ENCODE results near the gene GNA12. TPM values are rescaled to one million over a fixed set of nuclear protein-coding genes. Genes with fewer than 3 reads are reported as not detected.

GNA12 gene
- total and polyA plus RNA-seq, 2 of the 4 experiments (the other 2 are of a cell fraction), result 14.3 to 93.9 TPM

DNA sequence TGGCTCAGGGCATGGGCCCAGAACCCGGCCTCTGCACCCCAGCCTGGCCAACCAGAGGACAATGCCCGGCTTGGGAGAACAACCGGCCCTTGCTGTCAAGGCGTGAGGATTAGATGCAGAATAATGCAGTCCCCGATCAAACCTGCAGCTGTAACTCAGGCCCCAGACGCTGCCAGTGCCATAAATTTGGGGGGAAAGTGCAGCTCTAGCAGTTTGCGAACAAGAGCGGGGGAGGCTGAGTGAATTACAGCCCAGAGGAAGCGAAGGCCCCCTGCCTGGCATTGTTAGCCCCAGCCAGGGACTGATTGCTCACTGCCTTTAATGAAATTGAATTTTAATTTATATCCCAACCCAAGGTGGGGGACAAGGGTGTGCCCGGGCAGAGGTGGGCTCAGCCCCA, 38.0 kb upstream of the GNA12 start:
- WGBS, 2 experiments (ENCODE audit: extremely low coverage in 2 of 2, insufficient read length in 1 of 2), result 71% methylated on average over 4 of the region's 10 CpGs; no CpG with 5 or more reads in 1 of the 2 experiments
- in situ Hi-C loops (cut with MboI; ENCODE audit: low sequenced_read_pairs), result loop anchor here (10.0 kb wide), 2 partner anchors 273 to 1013 kb away; no protein-coding TSS in a partner anchor
- H3K9me3 ChIP-seq (ENCODE audit: control insufficient read depth, insufficient read depth, low read length), result no peaks in the 10 kb centered on the region
- H4K91ac ChIP-seq (ENCODE audit: insufficient read depth, low read depth, low read length), result no peak overlapping the region
- no peak overlapping the region for H2BK15ac ChIP-seq (ENCODE audit: low read depth, low read length)
- no peak overlapping the region for H2BK120ac ChIP-seq (ENCODE audit: low read depth, low read length)
- no peak overlapping the region for H3K9ac ChIP-seq (ENCODE audit: low read depth, low read length)
- no peaks in the 10 kb centered on the region for H3K36me3 ChIP-seq (ENCODE audit: control insufficient read depth, insufficient read depth, low read length)
- BruUV-seq (replicated peaks), result no TSS peak
- no peak for DNase-seq
- no peak overlapping the region for H3K4me2 ChIP-seq (ENCODE audit: low read depth, low read length)
- H3K27ac ChIP-seq (ENCODE audit: insufficient read depth, low read length), result no peak overlapping the region
- ChIA-PET POLR2A (ENCODE audit: unreplicated experiment) (no interaction called here), CTCF (interaction anchor here (0.7 kb wide), 1 partner anchor 73 kb away, joined by 4 read pairs; no protein-coding TSS in a partner anchor)
- no peak overlapping the region for H4K5ac ChIP-seq (ENCODE audit: low read depth, low read length)
- intact Hi-C loops (cut with micrococcal nuclease), result no loop called here
- no peaks in the 10 kb centered on the region for H3K27me3 ChIP-seq (ENCODE audit: control insufficient read depth, insufficient read depth, low read length)
- H3K14ac ChIP-seq (replicated peaks; ENCODE audit: low read depth, low read length), result no peak overlapping the region
- no peaks in the 10 kb centered on the region for H4K20me1 ChIP-seq (ENCODE audit: insufficient read depth, low read length)
- TF ChIP-seq, protein P1, sequence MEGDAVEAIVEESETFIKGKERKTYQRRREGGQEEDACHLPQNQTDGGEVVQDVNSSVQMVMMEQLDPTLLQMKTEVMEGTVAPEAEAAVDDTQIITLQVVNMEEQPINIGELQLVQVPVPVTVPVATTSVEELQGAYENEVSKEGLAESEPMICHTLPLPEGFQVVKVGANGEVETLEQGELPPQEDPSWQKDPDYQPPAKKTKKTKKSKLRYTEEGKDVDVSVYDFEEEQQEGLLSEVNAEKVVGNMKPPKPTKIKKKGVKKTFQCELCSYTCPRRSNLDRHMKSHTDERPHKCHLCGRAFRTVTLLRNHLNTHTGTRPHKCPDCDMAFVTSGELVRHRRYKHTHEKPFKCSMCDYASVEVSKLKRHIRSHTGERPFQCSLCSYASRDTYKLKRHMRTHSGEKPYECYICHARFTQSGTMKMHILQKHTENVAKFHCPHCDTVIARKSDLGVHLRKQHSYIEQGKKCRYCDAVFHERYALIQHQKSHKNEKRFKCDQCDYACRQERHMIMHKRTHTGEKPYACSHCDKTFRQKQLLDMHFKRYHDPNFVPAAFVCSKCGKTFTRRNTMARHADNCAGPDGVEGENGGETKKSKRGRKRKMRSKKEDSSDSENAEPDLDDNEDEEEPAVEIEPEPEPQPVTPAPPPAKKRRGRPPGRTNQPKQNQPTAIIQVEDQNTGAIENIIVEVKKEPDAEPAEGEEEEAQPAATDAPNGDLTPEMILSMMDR (conservative IDR thresholded peaks at IDR 0.05; ENCODE audit: low read depth, low read length), result no peak
- TF ChIP-seq, protein P2, sequence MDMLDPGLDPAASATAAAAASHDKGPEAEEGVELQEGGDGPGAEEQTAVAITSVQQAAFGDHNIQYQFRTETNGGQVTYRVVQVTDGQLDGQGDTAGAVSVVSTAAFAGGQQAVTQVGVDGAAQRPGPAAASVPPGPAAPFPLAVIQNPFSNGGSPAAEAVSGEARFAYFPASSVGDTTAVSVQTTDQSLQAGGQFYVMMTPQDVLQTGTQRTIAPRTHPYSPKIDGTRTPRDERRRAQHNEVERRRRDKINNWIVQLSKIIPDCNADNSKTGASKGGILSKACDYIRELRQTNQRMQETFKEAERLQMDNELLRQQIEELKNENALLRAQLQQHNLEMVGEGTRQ (IDR thresholded peaks at IDR 0.05; ENCODE audit: low read depth, low read length), result no peak
- no peak for TF ChIP-seq RFX5 (IDR thresholded peaks at IDR 0.05; ENCODE audit: low read depth, low read length)
- no peak for TF ChIP-seq NFE2L2 (IDR thresholded peaks at IDR 0.05; ENCODE audit: low read depth, low read length)
- no peak for TF ChIP-seq SMC3 (IDR thresholded peaks at IDR 0.05; ENCODE audit: low read depth, low read length)
- no peak for TF ChIP-seq POLR2A (IDR thresholded peaks at IDR 0.05; ENCODE audit: low read depth, low read length)
- TF ChIP-seq FOS (IDR thresholded peaks at IDR 0.05; ENCODE audit: low read depth, low read length), result no peak
- TF ChIP-seq CEBPB (IDR thresholded peaks at IDR 0.05; ENCODE audit: low read depth, low read length), result no peak
- no peak for TF ChIP-seq CHD1 (IDR thresholded peaks at IDR 0.05; ENCODE audit: low read depth, low read length)
- no peak for TF ChIP-seq MAFK (IDR thresholded peaks at IDR 0.05; ENCODE audit: low read depth, low read length)
- no peak for ATAC-seq (ENCODE audit: low read depth)
- H3K56ac ChIP-seq (ENCODE audit: extremely low read depth, insufficient read depth, low read length), result no peak overlapping the region
- dilution Hi-C loops (cut with HindIII; ENCODE audit: low sequenced_read_pairs, unreplicated experiment), result no loop called here
- no peak overlapping the region for H2BK5ac ChIP-seq (ENCODE audit: low read depth, low read length, poor library complexity, severe bottlenecking)
- no peak overlapping the region for H2BK20ac ChIP-seq (ENCODE audit: low read depth, low read length)
- no peak overlapping the region for H3K4me3 ChIP-seq (ENCODE audit: insufficient read depth, low read depth, low read length)
- no peaks in the 10 kb centered on the region for H3K79me1 ChIP-seq (ENCODE audit: low read depth in 1 of 2, low read length in 2 of 2)
- H2AFZ ChIP-seq (replicated peaks; ENCODE audit: low read length, poor library complexity), result no peak overlapping the region
- no peak overlapping the region for H3K18ac ChIP-seq (ENCODE audit: low read depth, low read length)
- H3K23ac ChIP-seq (ENCODE audit: low read depth, low read length), result no peak overlapping the region
- H2AK9ac ChIP-seq (replicated peaks; ENCODE audit: low read depth, low read length, poor library complexity), result no peak overlapping the region
- peaks cover 3% of the 10 kb centered on the region; the same call in 1 of the 2 replicates for H3K9me1 ChIP-seq (ENCODE audit: insufficient read depth, low read length)
- no peak overlapping the region for H4K8ac ChIP-seq (ENCODE audit: low read depth in 2 of 2, low read length in 2 of 2)
- H3K4ac ChIP-seq (ENCODE audit: low read depth, low read length), result no peak overlapping the region
- H2AK5ac ChIP-seq (ENCODE audit: low read depth, low read length), result no peak overlapping the region
- no peaks in the 10 kb centered on the region for H3K4me1 ChIP-seq (ENCODE audit: control insufficient read depth, insufficient read depth, low read length)

All from IMR-90 (cell line).